H1 (cell line): ENCODE results near the gene SAP30. TPM values are rescaled to one million over a fixed set of nuclear protein-coding genes. Genes with fewer than 3 reads are reported as not detected.

Experiments
- CTCF ChIA-PET: fragments of 300-600 bp; sonication (Branson Sonifier 250); formaldehyde crosslinking; loops from one replicate; lab custom pipeline; 2021; ENCODE audit not compliant: partially characterized antibody; lab: Charles Lee
- POLR2A ChIA-PET: fragments of 300-600 bp; sonication (Branson Sonifier 250); formaldehyde crosslinking; loops from one replicate; lab custom pipeline; 2021; ENCODE audit warnings: inconsistent platforms; ENCODE audit not compliant: partially characterized antibody; lab: Charles Lee
- DNase-seq, 2 experiments: peaks; one replicate each; pipeline versions ENCODE4 v3.0.0 to v3.0.0-alpha.2; 2010 to 2022; ENCODE audit warnings: low spot score in 2 of 2, low read depth in 1 of 2, mixed read lengths in 1 of 2
- FAIRE-seq: peaks from 2 replicates; lab custom pipeline; 2011; peaks lifted over from hg19 to GRCh38; lab: Jason Lieb, UNC
- H2AFZ ChIP-seq: 2 replicates; pipeline ENCODE4 v1.8.1; 2012; ENCODE audit warnings: low read length, inconsistent platforms
- H2AK5ac ChIP-seq: 2 replicates; pipeline ENCODE4 v1.6.1; 2013; ENCODE audit warnings: low read depth, low read length
- H2BK120ac ChIP-seq: replicated peaks from 2 replicates; pipeline ENCODE3; 2013; ENCODE audit warnings: low read depth, low read length, inconsistent platforms
- H2BK12ac ChIP-seq: 2 replicates; pipeline ENCODE4 v1.6.1; 2013; ENCODE audit warnings: low read depth, low read length
- H2BK15ac ChIP-seq: 2 replicates; pipeline ENCODE4 v1.6.1; 2013; ENCODE audit warnings: low read length
- H2BK20ac ChIP-seq: 2 replicates; pipeline ENCODE4 v1.6.1; 2013; ENCODE audit warnings: low read length
- H2BK5ac ChIP-seq: 2 replicates; pipeline ENCODE4 v1.6.1; 2013; ENCODE audit warnings: low read depth, low read length
- H3K14ac ChIP-seq: 2 replicates; pipeline ENCODE4 v1.6.1; 2013; ENCODE audit warnings: inconsistent platforms; ENCODE audit not compliant: insufficient read length
- H3K18ac ChIP-seq: 2 replicates; pipeline ENCODE4 v1.6.1; 2013; ENCODE audit warnings: low read length; ENCODE audit errors: extremely low read depth
- H3K23ac ChIP-seq: 2 replicates; pipeline ENCODE4 v1.6.1; 2013; ENCODE audit warnings: inconsistent platforms; ENCODE audit not compliant: insufficient read length
- H3K23me2 ChIP-seq: 2 replicates; pipeline ENCODE4 v1.6.1; 2013; ENCODE audit warnings: low read depth, low read length
- H3K27ac ChIP-seq: 2 replicates; pipeline ENCODE4 v1.6.1; 2011; ENCODE audit warnings: low read depth, low read length, inconsistent platforms
- H3K27me3 ChIP-seq, 4 experiments: replicated peaks in 1 of 4; 1 replicate in 1 of 4; 2 replicates in 3 of 4; pipeline versions ENCODE4 v1.6.1 to v1.8.1; 2011 to 2013; ENCODE audit warnings: low read length in 3 of 4, mild to moderate bottlenecking in 3 of 4, inconsistent platforms in 2 of 4, mixed read lengths in 2 of 4, moderate library complexity in 1 of 4; ENCODE audit not compliant: control insufficient read depth in 3 of 4, insufficient read depth in 3 of 4; ENCODE audit errors: extremely low read depth in 1 of 4
- H3K36me3 ChIP-seq, 4 experiments: 2 replicates each; pipeline versions ENCODE4 v1.6.1 to v1.8.1; 2011 to 2013; ENCODE audit warnings: mild to moderate bottlenecking in 4 of 4, low read length in 3 of 4, moderate library complexity in 2 of 4, control low read depth in 1 of 4, inconsistent platforms in 1 of 4; ENCODE audit not compliant: insufficient read depth in 4 of 4, control insufficient read depth in 2 of 4
- H3K4ac ChIP-seq: replicated peaks from 2 replicates; pipeline ENCODE3; 2013; ENCODE audit warnings: low read length, low read depth, mixed read lengths, inconsistent platforms; ENCODE audit not compliant: insufficient read length
- H3K4me1 ChIP-seq, 4 experiments: replicated peaks in 1 of 4; 1 replicate in 1 of 4; 2 replicates in 3 of 4; pipeline versions ENCODE4 v1.6.1 to v1.8.1; 2011 to 2013; ENCODE audit warnings: low read length in 3 of 4, inconsistent platforms in 2 of 4, mixed read lengths in 1 of 4; ENCODE audit not compliant: insufficient read depth in 4 of 4, control insufficient read depth in 3 of 4
- H3K4me2 ChIP-seq, 2 experiments: 2 replicates each; pipeline versions ENCODE4 v1.6.1 to v1.8.1; 2011 to 2013; ENCODE audit warnings: low read depth in 2 of 2, low read length in 2 of 2, control low read depth in 1 of 2, inconsistent platforms in 1 of 2, mild to moderate bottlenecking in 1 of 2; ENCODE audit not compliant: insufficient read depth in 1 of 2
- H3K4me3 ChIP-seq, 4 experiments: fragments of 200-600, 300-600 bp in 1 of 4; sonication (generic), shearing (Covaris generic), sonication (Bioruptor Twin) in 1 of 4; 2 replicates each; pipeline versions ENCODE4 v1.5.1 to v1.8.1; 2011 to 2016; ENCODE audit warnings: low read length in 4 of 4, low read depth in 3 of 4, control low read depth in 2 of 4, inconsistent platforms in 2 of 4, mild to moderate bottlenecking in 2 of 4, mixed read lengths in 1 of 4, moderate library complexity in 1 of 4; ENCODE audit not compliant: insufficient read depth in 2 of 4; ENCODE audit errors: extremely low read depth in 1 of 4
- H3K56ac ChIP-seq: replicated peaks from 2 replicates; pipeline ENCODE3; 2013; ENCODE audit warnings: low read depth, mild to moderate bottlenecking, mixed read lengths, low read length, inconsistent platforms; ENCODE audit not compliant: insufficient read length
- H3K79me1 ChIP-seq: 2 replicates; pipeline ENCODE4 v1.6.1; 2013; ENCODE audit warnings: low read depth, low read length, control low read depth
- H3K79me2 ChIP-seq, 2 experiments: 2 replicates each; pipeline versions ENCODE4 v1.6.1 to v1.8.1; 2012 to 2013; ENCODE audit warnings: low read length in 2 of 2, mild to moderate bottlenecking in 2 of 2, inconsistent platforms in 1 of 2; ENCODE audit not compliant: insufficient read depth in 2 of 2, control insufficient read depth in 1 of 2
- H3K9ac ChIP-seq, 4 experiments: replicated peaks in 1 of 4; 1 replicate in 1 of 4; 2 replicates in 3 of 4; pipeline versions ENCODE4 v1.6.1 to v1.8.1; 2011 to 2013; ENCODE audit warnings: low read depth in 3 of 4, low read length in 3 of 4, control low read depth in 2 of 4, mild to moderate bottlenecking in 2 of 4, moderate library complexity in 2 of 4, inconsistent platforms in 1 of 4; ENCODE audit errors: extremely low read depth in 1 of 4
- H3K9me3 ChIP-seq, 2 experiments: 2 replicates each; pipeline versions ENCODE4 v1.6.1 to v1.8.1; 2012 to 2013; ENCODE audit warnings: mild to moderate bottlenecking in 2 of 2, moderate library complexity in 2 of 2, control low read depth in 1 of 2, inconsistent platforms in 1 of 2, low read depth in 1 of 2, low read length in 1 of 2, mixed read lengths in 1 of 2; ENCODE audit not compliant: insufficient read depth in 2 of 2
- H4K20me1 ChIP-seq, 2 experiments: replicated peaks in 1 of 2; 2 replicates each; pipeline versions ENCODE3 to v1.8.1; 2011 to 2013; ENCODE audit warnings: inconsistent platforms in 2 of 2, low read length in 2 of 2, mild to moderate bottlenecking in 1 of 2; ENCODE audit not compliant: insufficient read depth in 2 of 2, control insufficient read depth in 1 of 2
- H4K5ac ChIP-seq: 2 replicates; pipeline ENCODE4 v1.6.1; 2013; ENCODE audit warnings: low read length, low read depth, mixed read lengths, inconsistent platforms; ENCODE audit not compliant: insufficient read length
- H4K8ac ChIP-seq: 2 replicates; pipeline ENCODE4 v1.8.0; 2013; ENCODE audit warnings: mild to moderate bottlenecking, moderate library complexity, low read length, inconsistent platforms; ENCODE audit not compliant: insufficient read depth; ENCODE audit errors: extremely low read depth
- H4K91ac ChIP-seq: replicated peaks from 2 replicates; pipeline ENCODE3; 2013; ENCODE audit warnings: low read length, mixed read lengths, inconsistent platforms; ENCODE audit not compliant: insufficient read length
- POLR2AphosphoS5 ChIP-seq: IDR thresholded peaks from 2 replicates; pipeline ENCODE4 v1.6.1; 2011; ENCODE audit warnings: low read depth, low read length
- RBBP5 ChIP-seq: IDR thresholded peaks from 2 replicates; pipeline ENCODE4 v1.7.1; 2012; ENCODE audit warnings: low read depth, mild to moderate bottlenecking, inconsistent platforms, low read length, moderate library complexity, borderline replicate concordance
- TEAD4 ChIP-seq: IDR thresholded peaks from 2 replicates; pipeline ENCODE4 v1.6.1; 2012; ENCODE audit warnings: low read depth, low read length, inconsistent platforms, mixed read lengths
- WGBS, 2 experiments: shearing (Covaris generic) in 1 of 2; methylation state at CpG; one replicate each; pipeline versions ENCODE4 v1.1.6 to v1.1.7; 2013 to 2015; ENCODE audit warnings: low lambda C conversion rate in 2 of 2, mixed read lengths in 2 of 2, inconsistent platforms in 1 of 2, low coverage in 1 of 2, missing lambda C conversion rate in 1 of 2; ENCODE audit not compliant: insufficient replicate concordance in 2 of 2, insufficient coverage in 1 of 2, insufficient read length in 1 of 2; ENCODE audit errors: extremely low coverage in 1 of 2, missing lambda C conversion rate in 1 of 2; 5-methylcytosine and 5-hydroxymethylcytosine counted together
- polyA plus RNA-seq, 7 experiments: library from polyadenylated mRNA; depleted of rRNA in 3 of 7; stranded (reverse) in 5 of 7; unstranded in 2 of 7; fragments of >200 nt in 5 of 7; fragments of 200-250 nt in 2 of 7; gene quantifications; 1 replicate in 5 of 7; 2 replicates in 1 of 7; 4 replicates in 1 of 7; pipeline versions ENCODE4 v1.2.1 to v1.2.3, GENCODE V29; 2011 to 2013; ENCODE audit warnings: missing spikeins in 2 of 7, mixed read lengths in 2 of 7
- total RNA-seq: library from RNA; stranded (reverse); fragmentation: NEBNext Ultra II Directional; extraction: Animal tissue kit (Norgen Biotek cat#: 25700); gene quantifications from 2 replicates; pipeline ENCODE4 v1.2.1, GENCODE V29; 2021

The SAP30 gene
- total and polyA plus RNA-seq, 2 of the 8 experiments (the other 6 are each of a cell fraction or from before 2014, with no cell fraction given) = 7.7 to 21.1 TPM

- H4K91ac ChIP-seq = no peak overlapping the region
- 94% methylated on average over 5 of the region's 5 CpGs; no CpG with 5 or more reads in 1 of the 2 experiments for WGBS, 2 experiments
- no peak overlapping the region for H2BK5ac ChIP-seq
- TF ChIP-seq TEAD4 (peak; percentile 68), POLR2AphosphoS5 (peak; percentile 59; the same call in 1 of the 2 replicates), RBBP5 (no peak)
- H2BK15ac ChIP-seq = no peak overlapping the region
- no peak overlapping the region for H2BK12ac ChIP-seq
- no peaks in the 10 kb centered on the region for H4K20me1 ChIP-seq
- no peaks in the 10 kb centered on the region for H3K79me2 ChIP-seq
- H3K27me3 ChIP-seq = no peaks in the 10 kb centered on the region
- no peaks in the 10 kb centered on the region for H3K23me2 ChIP-seq
- POLR2A ChIA-PET = interaction anchor here (1.6 to 11.3 kb wide), 2 partner anchors 8 to 10 kb away, joined by 4 to 91 read pairs; partner anchors contain the start of gene HMGB2
- H3K27ac ChIP-seq = no peak overlapping the region
- no peaks in the 10 kb centered on the region for H3K4me1 ChIP-seq
- no peak overlapping the region for H3K4me2 ChIP-seq
- H4K5ac ChIP-seq = no peak overlapping the region
- H3K4me3 ChIP-seq = no peak overlapping the region
- FAIRE-seq (no peak), DNase-seq (no peak)
- H3K36me3 ChIP-seq = peaks cover 0 to 73% (median 15%) of the 10 kb centered on the region in 4 experiments; a peak in 6 of 8 replicates
- no peak overlapping the region for H2AFZ ChIP-seq
- H3K9ac ChIP-seq = no peak overlapping the region
- no peak overlapping the region for H3K4ac ChIP-seq
- H3K79me1 ChIP-seq = no peaks in the 10 kb centered on the region
- H2BK20ac ChIP-seq = no peak overlapping the region
- no peak overlapping the region for H2AK5ac ChIP-seq
- H3K14ac ChIP-seq = no peak overlapping the region
- no peak overlapping the region for H2BK120ac ChIP-seq
- no peaks in the 10 kb centered on the region for H3K9me3 ChIP-seq
- H3K23ac ChIP-seq = no peak overlapping the region
- no peak overlapping the region for H3K56ac ChIP-seq
- H4K8ac ChIP-seq = no peak overlapping the region
- H3K18ac ChIP-seq = no peak overlapping the region
- CTCF ChIA-PET = interaction anchor here (1.0 to 1.9 kb wide), 4 partner anchors 12 to 312 kb away, joined by 3 to 7 read pairs (median 4); no protein-coding TSS in a partner anchor
Observed at GRCh38 chr4:173325007-173325736, 45.6 kb upstream of the SAP30 start.
